GM08714 (cell line): ENCODE data around the gene IFNA6.

ENCODE experiments used
- H3K4me3 ChIP-seq: fragments of 200-500 bp; sonication (Bioruptor generic); 2 replicates; pipeline ENCODE4 v1.5.1; 2014; ENCODE audit warnings: mild to moderate bottlenecking, low read length, inconsistent platforms
- ZNF274 ChIP-seq: IDR thresholded peaks from 2 replicates; pipeline ENCODE4 v1.6.1; 2012; ENCODE audit warnings: mild to moderate bottlenecking, low read depth, low read length

IFNA6 gene

GRCh38 chr9:21348430-21348970, 2.2 kb downstream of the IFNA6 start:
- no peak overlapping the region for H3K4me3 ChIP-seq
- no peak for TF ChIP-seq ZNF274

- H3K4me3 ChIP-seq = no peak overlapping the region
- TF ChIP-seq ZNF274 = no peak
Observed at GRCh38 chr9:21340735-21341134, 10.0 kb downstream of the IFNA6 start.

DNA sequence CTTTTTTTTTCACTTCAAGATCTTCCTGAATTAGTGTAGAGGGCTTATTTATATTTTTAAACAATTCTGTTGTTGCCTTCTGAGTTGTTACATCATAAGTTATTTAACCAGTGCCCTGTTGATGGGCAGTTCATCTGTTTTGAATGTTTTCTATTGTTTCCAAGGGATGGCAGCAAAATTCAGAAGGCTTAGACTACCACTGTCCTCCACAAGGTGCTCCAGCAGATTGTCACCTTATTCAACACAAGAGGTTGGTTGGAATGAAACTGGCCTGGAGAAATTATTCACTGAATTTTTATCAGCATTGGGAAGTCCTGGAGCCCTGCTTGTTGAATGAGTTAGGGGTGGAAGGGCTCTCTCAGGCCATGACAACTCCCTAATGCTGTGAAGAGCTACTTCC, 14.2 kb downstream of the IFNA6 start:
- H3K4me3 ChIP-seq = no peak overlapping the region
- no peak for TF ChIP-seq ZNF274

DNA sequence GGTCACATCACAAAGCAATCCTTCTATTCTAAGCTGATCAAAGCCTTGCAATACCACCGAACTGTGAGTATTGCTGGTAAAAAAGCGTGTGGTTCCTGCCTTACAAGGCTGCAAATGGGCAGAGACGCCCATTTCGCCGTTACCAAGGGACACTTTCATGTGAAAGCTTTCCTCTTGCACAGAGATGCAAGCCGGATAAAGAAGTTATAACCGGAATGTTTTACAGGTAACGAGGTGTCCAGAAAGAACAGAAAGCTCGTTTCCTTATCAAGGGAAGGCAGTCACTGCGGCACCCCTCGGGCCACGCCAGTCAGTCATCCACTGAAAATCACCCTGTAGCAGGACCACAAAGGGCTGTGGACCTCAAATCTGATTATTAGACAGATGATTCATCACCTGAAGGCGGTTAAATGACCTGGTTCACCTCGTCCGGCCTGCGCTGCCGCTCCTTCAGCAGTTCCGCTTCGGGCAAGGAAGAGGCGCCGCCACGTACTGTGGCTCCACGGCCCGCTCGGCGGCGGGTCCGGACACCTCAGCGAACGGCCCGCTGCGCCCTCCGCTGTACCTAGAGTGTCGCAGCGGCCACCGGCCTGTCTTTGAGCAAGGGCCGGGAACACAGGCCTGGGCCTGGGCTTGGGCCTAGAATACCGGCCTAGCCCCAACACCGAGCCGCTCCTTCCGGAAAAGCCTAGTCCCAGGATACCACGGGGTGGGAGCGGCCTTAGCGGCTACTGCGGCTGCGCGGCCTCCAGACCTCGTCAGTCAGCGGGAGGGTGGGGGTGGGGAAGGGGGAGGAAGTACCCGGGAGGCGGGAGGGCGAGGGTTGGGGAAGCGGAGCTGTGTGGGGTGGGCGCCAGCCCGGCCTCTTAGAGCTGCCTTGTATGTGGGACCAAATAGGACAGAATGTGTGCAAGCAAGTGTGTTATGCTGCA, 15.7 kb downstream of the IFNA6 start, which contains the start of gene KLHL9:
TSS of gene KLHL9 (minus strand) at position 704 of the 932 bp plus-strand sequence. CDS start at position 159, 545 bp downstream.
- H3K4me3 ChIP-seq = peak within 1 kb of the TSS; percentile 99
- no peak for TF ChIP-seq ZNF274

DNA sequence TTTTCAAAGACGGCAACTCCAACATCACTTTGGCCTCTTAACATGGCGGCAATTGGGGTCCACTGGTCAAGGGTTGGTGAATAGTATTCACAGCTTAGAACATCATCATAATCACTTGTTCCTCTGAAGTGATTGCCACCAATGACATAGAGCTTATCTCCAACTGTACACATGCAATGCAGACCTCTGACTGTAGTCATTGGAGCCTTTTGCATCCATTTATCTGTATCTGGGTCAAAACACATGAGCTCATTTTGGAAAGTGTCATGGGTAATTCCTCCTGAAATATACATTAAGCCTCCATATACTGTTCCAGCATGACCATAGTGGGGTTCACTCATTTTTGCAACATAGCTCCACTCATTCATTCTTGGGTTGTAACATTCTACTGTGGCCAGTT, 17.5 kb downstream of the IFNA6 start:
- H3K4me3 ChIP-seq = peak overlapping the region; percentile 99
- TF ChIP-seq ZNF274 = no peak

- peak overlapping the region; percentile 18 for H3K4me3 ChIP-seq
Observed at GRCh38 chr9:21331676-21332402, 18.8 kb downstream of the IFNA6 start.

DNA sequence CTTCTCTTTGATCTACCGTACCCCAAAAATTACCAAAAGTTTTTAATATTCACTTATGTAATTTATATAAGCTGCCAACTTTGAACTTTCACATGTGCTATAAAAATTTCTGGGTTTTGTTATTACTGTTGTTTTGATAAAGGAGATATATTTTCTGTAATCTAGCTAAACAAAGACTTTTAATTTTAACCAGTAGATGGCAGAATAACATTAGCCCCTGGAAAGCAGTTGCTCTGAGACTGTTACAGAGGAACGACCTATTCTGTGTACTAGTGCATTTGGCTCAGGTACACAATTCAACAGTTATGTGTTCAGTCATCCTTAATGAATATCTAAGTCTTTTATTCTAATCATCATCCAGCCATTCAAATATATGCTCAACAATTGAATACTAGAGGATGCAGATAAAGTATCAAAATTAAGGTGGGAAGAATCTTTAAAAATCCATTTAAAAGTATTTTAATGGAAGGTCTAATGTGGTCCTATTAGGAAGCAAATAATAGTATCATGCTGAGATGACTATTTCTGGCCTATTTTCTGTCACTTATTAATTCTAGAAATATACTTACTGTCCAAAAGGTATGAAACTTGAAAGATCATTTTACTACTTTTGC, 24.1 kb downstream of the IFNA6 start:
- no peak overlapping the region for H3K4me3 ChIP-seq
- TF ChIP-seq ZNF274 = no peak

More at GRCh38 chr9:21331676-21332402, 18.8 kb downstream of the IFNA6 start:
- no peak for TF ChIP-seq ZNF274

GRCh38 chr9:21324047-21324446, 26.6 kb downstream of the IFNA6 start:
- H3K4me3 ChIP-seq = no peak overlapping the region
- no peak for TF ChIP-seq ZNF274

- TF ChIP-seq ZNF274 = no peak
- H3K4me3 ChIP-seq = no peak overlapping the region
Observed at GRCh38 chr9:21322911-21323461, 27.7 kb downstream of the IFNA6 start.

DNA sequence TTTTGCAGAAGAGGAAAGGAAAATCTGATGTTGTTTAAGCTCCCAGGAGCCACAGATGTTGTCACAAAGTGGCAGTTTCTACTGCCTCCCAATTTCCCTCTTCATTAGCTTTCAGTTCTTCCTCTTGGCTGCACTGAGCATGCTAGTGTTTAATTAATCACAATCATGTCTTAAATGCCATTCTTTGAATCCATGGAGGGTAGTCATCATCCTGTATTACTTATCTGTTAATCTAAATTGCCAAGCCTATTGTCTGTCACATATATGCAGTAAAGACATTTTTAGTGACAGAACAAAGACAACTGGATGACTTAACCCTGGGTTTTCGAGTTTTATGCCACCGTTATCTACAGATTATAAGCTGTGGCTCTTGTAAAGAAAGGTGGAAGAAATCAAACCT, 30.2 kb downstream of the IFNA6 start:
- no peak for TF ChIP-seq ZNF274
- H3K4me3 ChIP-seq = no peak overlapping the region

- TF ChIP-seq ZNF274 = no peak
- no peak overlapping the region for H3K4me3 ChIP-seq
Observed at GRCh38 chr9:21317956-21318923, 32.4 kb downstream of the IFNA6 start.

DNA sequence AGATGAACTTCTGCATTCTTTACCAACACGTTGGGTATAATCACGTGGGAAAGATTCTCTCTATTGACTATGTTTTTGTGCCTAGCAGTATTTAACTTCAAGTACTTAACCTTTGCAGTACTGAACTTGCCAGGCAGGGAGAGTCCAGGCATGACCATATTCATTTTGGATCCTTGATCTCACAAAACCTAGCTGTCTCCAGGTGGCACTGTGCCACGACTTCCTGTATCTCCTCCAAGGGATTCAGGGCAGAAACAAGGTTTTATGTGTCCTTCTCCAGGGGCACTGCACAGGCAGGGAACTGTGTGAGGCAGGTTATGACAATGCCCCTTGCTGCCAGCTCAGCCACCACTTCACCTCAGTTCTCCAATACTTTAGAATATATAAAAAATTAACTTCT, 33.8 kb downstream of the IFNA6 start:
- TF ChIP-seq ZNF274 = no peak
- H3K4me3 ChIP-seq = no peak overlapping the region
